Neural crest cell (in vitro differentiated cells): Measurements from ENCODE around the gene UBFD1. TPM values are rescaled to one million over a fixed set of nuclear protein-coding genes. Genes with fewer than 3 reads are reported as not detected.

Source experiments
- DNase-seq: peaks from one replicate; pipeline ENCODE4 v3.0.0; 2021; ENCODE audit warnings: low read depth, mixed read lengths, low spot score
- H3K27ac Mint-ChIP-seq: one replicate; pipeline ENCODE4 v1.8.0; 2021; ENCODE audit warnings: mild to moderate bottlenecking, mixed read lengths; ENCODE audit not compliant: unreplicated experiment
- H3K27me3 Mint-ChIP-seq: 2 replicates; pipeline ENCODE4 v1.8.0; 2021; ENCODE audit warnings: low read depth, mild to moderate bottlenecking, mixed read lengths
- H3K36me3 Mint-ChIP-seq: 2 replicates; pipeline ENCODE4 v1.8.0; 2021; ENCODE audit warnings: low read depth, mild to moderate bottlenecking, mixed read lengths
- H3K4me1 Mint-ChIP-seq: 2 replicates; pipeline ENCODE4 v1.8.0; 2021; ENCODE audit warnings: mixed read lengths
- H3K4me3 Mint-ChIP-seq: one replicate; pipeline ENCODE4 v1.8.0; 2021; ENCODE audit warnings: mild to moderate bottlenecking, mixed read lengths
- H3K9me3 Mint-ChIP-seq: 2 replicates; pipeline ENCODE4 v1.8.0; 2021; ENCODE audit warnings: mixed read lengths
- CTCF ChIP-seq: fragments of 200-600 bp; sonication (generic); conservative IDR thresholded peaks from 2 replicates; pipeline ENCODE4 v1.5.0; 2021; ENCODE audit warnings: antibody characterized with exemption, mild to moderate bottlenecking
- total RNA-seq: library from RNA; stranded (reverse); gene quantifications from 2 replicates; pipeline ENCODE4 v1.2.1, GENCODE V29; 2021

UBFD1 gene
- total RNA-seq, 1 donor from 2014 or later, result 91.0 TPM

- Mint-ChIP-seq H3K27me3 (no peaks in the 10 kb centered on the region), H3K36me3 (peaks cover 9% of the 10 kb centered on the region), H3K9me3 (no peaks in the 10 kb centered on the region), H3K4me3 (no peak overlapping the region), H3K27ac (no peak overlapping the region), H3K4me1 (no peaks in the 10 kb centered on the region)
- DNase-seq, result no peak
- TF ChIP-seq CTCF, result no peak
Observed at GRCh38 chr16:23528644-23529310, 28.8 kb upstream of the UBFD1 start.

- TF ChIP-seq CTCF, result no peak
- H3K9me3 Mint-ChIP-seq, result no peaks in the 10 kb centered on the region
- H3K27ac Mint-ChIP-seq, result no peak overlapping the region
- no peak overlapping the region for H3K4me3 Mint-ChIP-seq
- H3K36me3 Mint-ChIP-seq, result peaks cover 6% of the 10 kb centered on the region
- H3K4me1 Mint-ChIP-seq, result no peaks in the 10 kb centered on the region
- no peak for DNase-seq
- H3K27me3 Mint-ChIP-seq, result no peaks in the 10 kb centered on the region
Observed at GRCh38 chr16:23530062-23530461, 27.5 kb upstream of the UBFD1 start.

- no peak for DNase-seq
- H3K27ac Mint-ChIP-seq, result no peak overlapping the region
- no peak overlapping the region for H3K4me3 Mint-ChIP-seq
- no peaks in the 10 kb centered on the region for H3K4me1 Mint-ChIP-seq
- no peak for TF ChIP-seq CTCF
- H3K9me3 Mint-ChIP-seq, result no peaks in the 10 kb centered on the region
- no peaks in the 10 kb centered on the region for H3K27me3 Mint-ChIP-seq
- H3K36me3 Mint-ChIP-seq, result peaks cover 3% of the 10 kb centered on the region
Observed at GRCh38 chr16:23532448-23532847, 25.1 kb upstream of the UBFD1 start.

- DNase-seq, result no peak
- Mint-ChIP-seq H3K27me3 (no peaks in the 10 kb centered on the region), H3K27ac (no peak overlapping the region), H3K4me3 (no peak overlapping the region), H3K9me3 (no peaks in the 10 kb centered on the region), H3K4me1 (no peaks in the 10 kb centered on the region), H3K36me3 (peaks cover 3% of the 10 kb centered on the region)
- no peak for TF ChIP-seq CTCF
Observed at GRCh38 chr16:23534868-23535860, 22.4 kb upstream of the UBFD1 start.

- Mint-ChIP-seq H3K36me3 (peaks cover 3% of the 10 kb centered on the region), H3K9me3 (no peaks in the 10 kb centered on the region)
Observed at GRCh38 chr16:23535901-23536300, 21.6 kb upstream of the UBFD1 start.

More at GRCh38 chr16:23535901-23536300, 21.6 kb upstream of the UBFD1 start:
- H3K27ac Mint-ChIP-seq, result no peak overlapping the region
- no peak overlapping the region for H3K4me3 Mint-ChIP-seq
- H3K4me1 Mint-ChIP-seq, result no peaks in the 10 kb centered on the region
- no peak for TF ChIP-seq CTCF
- DNase-seq, result no peak
- H3K27me3 Mint-ChIP-seq, result no peaks in the 10 kb centered on the region
